Measurements from ENCODE around the gene PVALB.

The PVALB gene

GRCh38 chr22:36753916-36754315 is 62.9 kb downstream of the PVALB start:
- H3K27ac ChIP-seq, result no peak overlapping the region
- TF ChIP-seq, protein P1, sequence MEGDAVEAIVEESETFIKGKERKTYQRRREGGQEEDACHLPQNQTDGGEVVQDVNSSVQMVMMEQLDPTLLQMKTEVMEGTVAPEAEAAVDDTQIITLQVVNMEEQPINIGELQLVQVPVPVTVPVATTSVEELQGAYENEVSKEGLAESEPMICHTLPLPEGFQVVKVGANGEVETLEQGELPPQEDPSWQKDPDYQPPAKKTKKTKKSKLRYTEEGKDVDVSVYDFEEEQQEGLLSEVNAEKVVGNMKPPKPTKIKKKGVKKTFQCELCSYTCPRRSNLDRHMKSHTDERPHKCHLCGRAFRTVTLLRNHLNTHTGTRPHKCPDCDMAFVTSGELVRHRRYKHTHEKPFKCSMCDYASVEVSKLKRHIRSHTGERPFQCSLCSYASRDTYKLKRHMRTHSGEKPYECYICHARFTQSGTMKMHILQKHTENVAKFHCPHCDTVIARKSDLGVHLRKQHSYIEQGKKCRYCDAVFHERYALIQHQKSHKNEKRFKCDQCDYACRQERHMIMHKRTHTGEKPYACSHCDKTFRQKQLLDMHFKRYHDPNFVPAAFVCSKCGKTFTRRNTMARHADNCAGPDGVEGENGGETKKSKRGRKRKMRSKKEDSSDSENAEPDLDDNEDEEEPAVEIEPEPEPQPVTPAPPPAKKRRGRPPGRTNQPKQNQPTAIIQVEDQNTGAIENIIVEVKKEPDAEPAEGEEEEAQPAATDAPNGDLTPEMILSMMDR (conservative IDR thresholded peaks at IDR 0.05), result no peak
- no peak for TF ChIP-seq ZFX (IDR thresholded peaks at IDR 0.05)

DNA sequence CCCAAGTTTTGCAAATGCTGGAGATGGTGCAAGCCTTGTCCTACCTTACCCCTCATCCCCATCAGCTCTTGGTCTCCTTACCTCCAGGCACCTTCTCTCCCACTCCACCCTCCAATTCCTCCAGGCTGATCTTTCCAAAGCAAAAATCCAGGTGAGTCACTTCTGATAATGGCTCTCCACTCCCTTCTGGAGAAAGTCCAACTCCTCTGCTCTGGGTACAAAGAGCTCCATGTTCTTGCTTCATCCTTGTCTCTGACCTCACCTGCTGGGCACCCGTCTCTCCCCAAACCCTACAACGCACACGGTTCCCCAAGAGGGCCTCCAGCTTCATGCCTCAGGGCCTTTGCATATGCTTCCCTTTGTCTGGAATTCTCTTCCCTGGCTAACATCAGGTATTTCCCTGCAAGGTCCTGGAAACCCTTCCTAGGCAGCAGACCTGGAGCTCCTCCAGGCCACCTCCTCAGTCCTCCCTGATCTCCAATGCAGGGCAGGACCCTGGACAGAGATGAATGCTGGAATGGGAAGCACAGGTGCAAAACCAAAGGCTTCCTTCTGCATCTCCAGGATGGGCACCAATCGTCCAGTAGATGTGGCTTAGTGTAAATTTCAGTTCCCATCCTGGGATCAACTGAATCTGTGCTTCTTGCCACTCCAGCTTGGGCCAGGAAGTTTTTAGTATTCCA is 63.6 kb downstream of the PVALB start:
- TF ChIP-seq, protein P1 (conservative IDR thresholded peaks at IDR 0.05), result no peak
- no peak for TF ChIP-seq ZFX (IDR thresholded peaks at IDR 0.05)
- H3K27ac ChIP-seq, result no peak overlapping the region

All from C4-2B (cell line).